ENCODE measurements around the gene SFT2D2.
"Not testable (repeated sequence)": the region's sequence is repeated elsewhere in the genome, so short reads cannot be mapped to it uniquely, and the experiment has no call there.

The SFT2D2 gene

GRCh38 chr1:168187177-168187576, 38.6 kb upstream of the SFT2D2 start:
- no peak for TF ChIP-seq CTCF (IDR thresholded peaks at IDR 0.05; ENCODE audit: control insufficient read depth, extremely low read depth, insufficient read depth)
- no peak for DNase-seq (ENCODE audit: low read depth)
- H3K4me3 ChIP-seq (ENCODE audit: low read depth, low read length), result no peak overlapping the region

- H3K4me3 ChIP-seq (ENCODE audit: low read depth, low read length), result no peak overlapping the region
- DNase-seq (ENCODE audit: low read depth), result peak; percentile 36
- TF ChIP-seq CTCF (IDR thresholded peaks at IDR 0.05; ENCODE audit: control insufficient read depth, extremely low read depth, insufficient read depth), result no peak
Measured at GRCh38 chr1:168190403-168190802, 35.4 kb upstream of the SFT2D2 start.

GRCh38 chr1:168195199-168196135, 30.3 kb upstream of the SFT2D2 start:
- no peak for DNase-seq (ENCODE audit: low read depth)
- TF ChIP-seq CTCF (IDR thresholded peaks at IDR 0.05; ENCODE audit: control insufficient read depth, extremely low read depth, insufficient read depth), result no peak
- no peak overlapping the region for H3K4me3 ChIP-seq (ENCODE audit: low read depth, low read length)

- H3K4me3 ChIP-seq (ENCODE audit: low read depth, low read length), result no peak overlapping the region
- no peak for DNase-seq (ENCODE audit: low read depth)
- TF ChIP-seq CTCF (IDR thresholded peaks at IDR 0.05; ENCODE audit: control insufficient read depth, extremely low read depth, insufficient read depth), result no peak
Measured at GRCh38 chr1:168199056-168199455, 26.7 kb upstream of the SFT2D2 start.

- no peak overlapping the region for H3K4me3 ChIP-seq (ENCODE audit: low read depth, low read length)
- no peak for TF ChIP-seq CTCF (IDR thresholded peaks at IDR 0.05; ENCODE audit: control insufficient read depth, extremely low read depth, insufficient read depth)
- no peak for DNase-seq (ENCODE audit: low read depth)
Measured at GRCh38 chr1:168202941-168203654, 22.7 kb upstream of the SFT2D2 start.

GRCh38 chr1:168206111-168206510, 19.7 kb upstream of the SFT2D2 start:
- H3K4me3 ChIP-seq (ENCODE audit: low read depth, low read length), result no peak overlapping the region
- TF ChIP-seq CTCF (IDR thresholded peaks at IDR 0.05; ENCODE audit: control insufficient read depth, extremely low read depth, insufficient read depth), result no peak
- no peak for DNase-seq (ENCODE audit: low read depth)

GRCh38 chr1:168207673-168208072, 18.1 kb upstream of the SFT2D2 start:
- not testable (repeated sequence) for H3K4me3 ChIP-seq (ENCODE audit: low read depth, low read length); DNase-seq (ENCODE audit: low read depth)
